Mucosa of descending colon (tissue), 3 donors: ENCODE measurements around the gene NCAPD2. TPM values are rescaled to one million over a fixed set of nuclear protein-coding genes. Genes with fewer than 3 reads are reported as not detected.
A peak's percentile ranks its signal among the peaks of the same experiment; 100 is the strongest.

Experiments used
- ATAC-seq: fragments of 200-7000 bp; cut with Tn5 transposase; one replicate; pipeline ENCODE4 v1.9.1; 2020; ENCODE audit warnings: mild to moderate bottlenecking, moderate library complexity
- DNase-seq, 3 donors: peaks; one replicate each; pipeline ENCODE4 v3.0.0-alpha.2; 2020
- H3K36me3 ChIP-seq: fragments of 200-600 bp; one replicate; pipeline ENCODE4 v1.8.0; 2021; ENCODE audit warnings: low read depth, mild to moderate bottlenecking
- H3K4me1 ChIP-seq: fragments of 200-600 bp; one replicate; pipeline ENCODE4 v1.8.0; 2021; ENCODE audit warnings: low read depth, mild to moderate bottlenecking
- H3K4me3 ChIP-seq: fragments of 200-600 bp; one replicate; pipeline ENCODE4 v1.8.0; 2021; ENCODE audit warnings: mild to moderate bottlenecking
- H3K9me3 ChIP-seq: fragments of 200-600 bp; one replicate; pipeline ENCODE4 v1.8.0; 2021; ENCODE audit warnings: mild to moderate bottlenecking
- intact Hi-C, 2 donors: fragments of 100-400 bp; cut with DNase I in 1 of 2; cut with micrococcal nuclease in 1 of 2; formaldehyde crosslinking; loops; one replicate each; pipeline versions ENCODE4 v1.11.0 to v1.11.1; 2022; cut with DNase I, micrococcal nuclease
- total RNA-seq, 3 donors: library from RNA; stranded (reverse); fragmentation: NEBNext Ultra II Directional in 2 of 3; extraction: Animal tissue kit (Norgen Biotek cat#: 25700) in 2 of 3; gene quantifications; one replicate each; pipeline versions ENCODE4 v1.2.1 to v1.2.4, GENCODE V29; 2021 to 2023
- TF ChIP-seq, protein P1 (sequence below): fragments of 200-600 bp; IDR thresholded peaks from one replicate; pipeline ENCODE4 v1.8.0; 2022; ENCODE audit warnings: antibody characterized with exemption, mild to moderate bottlenecking
- donor health status: DM: no; HTN: no; CAD: no; lungs with moderate emphysema.
- donor health status: DM: no; HTN: no; CAD: no.
- donor health status: DM: no; HTN: yes; CAD: no.

NCAPD2 gene
- total RNA-seq, 3 donors from 2014 or later = 25.5 to 47.0 (median 26.0) TPM

DNA sequence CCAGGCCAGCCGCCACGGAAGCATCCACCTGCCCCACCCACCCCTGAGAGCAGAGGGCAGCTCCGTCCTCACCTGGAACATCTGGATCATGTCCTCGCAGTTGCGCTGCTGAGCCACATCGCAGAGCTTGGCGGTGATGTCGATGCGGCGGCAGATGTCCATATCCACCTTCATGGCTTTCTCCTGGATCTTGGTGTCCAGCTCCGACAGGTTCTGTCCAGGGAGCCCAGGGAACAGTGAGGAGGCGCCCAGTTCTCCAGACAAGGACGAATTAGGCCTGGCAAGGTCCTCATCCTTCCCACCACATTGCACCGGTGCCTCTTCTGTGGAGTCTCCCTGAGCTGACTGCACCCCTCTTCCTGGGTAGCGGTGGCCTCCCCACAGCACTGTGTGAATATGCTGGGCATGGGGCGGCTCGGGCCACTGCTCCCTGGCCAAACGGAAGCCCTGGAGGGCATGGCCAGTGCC is 55.8 kb downstream of the NCAPD2 start:
- Histone ChIP-seq H3K9me3 (no peaks in the 10 kb centered on the region), H3K4me1 (peaks cover 11% of the 10 kb centered on the region), H3K4me3 (no peak overlapping the region), H3K36me3 (no peaks in the 10 kb centered on the region)
- intact Hi-C loops = no loop called here
- DNase-seq (peak in 1 of 3 donors; percentile 51), ATAC-seq (no peak)
- TF ChIP-seq, protein P1, sequence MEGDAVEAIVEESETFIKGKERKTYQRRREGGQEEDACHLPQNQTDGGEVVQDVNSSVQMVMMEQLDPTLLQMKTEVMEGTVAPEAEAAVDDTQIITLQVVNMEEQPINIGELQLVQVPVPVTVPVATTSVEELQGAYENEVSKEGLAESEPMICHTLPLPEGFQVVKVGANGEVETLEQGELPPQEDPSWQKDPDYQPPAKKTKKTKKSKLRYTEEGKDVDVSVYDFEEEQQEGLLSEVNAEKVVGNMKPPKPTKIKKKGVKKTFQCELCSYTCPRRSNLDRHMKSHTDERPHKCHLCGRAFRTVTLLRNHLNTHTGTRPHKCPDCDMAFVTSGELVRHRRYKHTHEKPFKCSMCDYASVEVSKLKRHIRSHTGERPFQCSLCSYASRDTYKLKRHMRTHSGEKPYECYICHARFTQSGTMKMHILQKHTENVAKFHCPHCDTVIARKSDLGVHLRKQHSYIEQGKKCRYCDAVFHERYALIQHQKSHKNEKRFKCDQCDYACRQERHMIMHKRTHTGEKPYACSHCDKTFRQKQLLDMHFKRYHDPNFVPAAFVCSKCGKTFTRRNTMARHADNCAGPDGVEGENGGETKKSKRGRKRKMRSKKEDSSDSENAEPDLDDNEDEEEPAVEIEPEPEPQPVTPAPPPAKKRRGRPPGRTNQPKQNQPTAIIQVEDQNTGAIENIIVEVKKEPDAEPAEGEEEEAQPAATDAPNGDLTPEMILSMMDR = no peak

GRCh38 chr12:6550294-6551062 is 56.6 kb downstream of the NCAPD2 start:
- Histone ChIP-seq H3K36me3 (no peaks in the 10 kb centered on the region), H3K4me1 (peaks cover 11% of the 10 kb centered on the region), H3K9me3 (no peaks in the 10 kb centered on the region), H3K4me3 (no peak overlapping the region)
- intact Hi-C loops = no loop called here
- TF ChIP-seq, protein P1 = no peak
- no peak for DNase-seq
- ATAC-seq = no peak

- no peak overlapping the region for H3K4me3 ChIP-seq
- DNase-seq = peak; percentile 56 to 84 (median 67)
- peak; percentile 54 for ATAC-seq
- peaks cover 11% of the 10 kb centered on the region for H3K4me1 ChIP-seq
- intact Hi-C loops = no loop called here
- H3K36me3 ChIP-seq = no peaks in the 10 kb centered on the region
- no peaks in the 10 kb centered on the region for H3K9me3 ChIP-seq
- TF ChIP-seq, protein P1 = no peak
These were observed 57.2 kb downstream of the NCAPD2 start for GRCh38 chr12:6551063-6551461.

- Histone ChIP-seq H3K9me3 (no peaks in the 10 kb centered on the region), H3K4me3 (no peak overlapping the region), H3K4me1 (peaks cover 11% of the 10 kb centered on the region), H3K36me3 (no peaks in the 10 kb centered on the region)
- TF ChIP-seq, protein P1 = no peak
- ATAC-seq (no peak), DNase-seq (no peak)
- intact Hi-C loops = no loop called here
These were observed 57.7 kb downstream of the NCAPD2 start for GRCh38 chr12:6551496-6552139.

- ATAC-seq = no peak
These were observed 58.2 kb downstream of the NCAPD2 start for GRCh38 chr12:6552140-6552551.

More at GRCh38 chr12:6552140-6552551, 58.2 kb downstream of the NCAPD2 start:
- intact Hi-C loops = no loop called here
- no peak overlapping the region for H3K4me3 ChIP-seq
- H3K36me3 ChIP-seq = no peaks in the 10 kb centered on the region
- DNase-seq = no peak
- H3K9me3 ChIP-seq = no peaks in the 10 kb centered on the region
- TF ChIP-seq, protein P1 = no peak
- peaks cover 11% of the 10 kb centered on the region for H3K4me1 ChIP-seq
